Hypothalamus (tissue), 51 donors: Measurements from ENCODE around the gene STBD1.
"Not testable (repeated sequence)": the region's sequence is repeated elsewhere in the genome, so short reads cannot be mapped to it uniquely, and the experiment has no call there.

Experiments
- DNase-seq, 51 donors: peaks; one replicate each; lab custom pipeline; 2025; lab: John Stamatoyannopoulos, UW

Gene STBD1

DNA sequence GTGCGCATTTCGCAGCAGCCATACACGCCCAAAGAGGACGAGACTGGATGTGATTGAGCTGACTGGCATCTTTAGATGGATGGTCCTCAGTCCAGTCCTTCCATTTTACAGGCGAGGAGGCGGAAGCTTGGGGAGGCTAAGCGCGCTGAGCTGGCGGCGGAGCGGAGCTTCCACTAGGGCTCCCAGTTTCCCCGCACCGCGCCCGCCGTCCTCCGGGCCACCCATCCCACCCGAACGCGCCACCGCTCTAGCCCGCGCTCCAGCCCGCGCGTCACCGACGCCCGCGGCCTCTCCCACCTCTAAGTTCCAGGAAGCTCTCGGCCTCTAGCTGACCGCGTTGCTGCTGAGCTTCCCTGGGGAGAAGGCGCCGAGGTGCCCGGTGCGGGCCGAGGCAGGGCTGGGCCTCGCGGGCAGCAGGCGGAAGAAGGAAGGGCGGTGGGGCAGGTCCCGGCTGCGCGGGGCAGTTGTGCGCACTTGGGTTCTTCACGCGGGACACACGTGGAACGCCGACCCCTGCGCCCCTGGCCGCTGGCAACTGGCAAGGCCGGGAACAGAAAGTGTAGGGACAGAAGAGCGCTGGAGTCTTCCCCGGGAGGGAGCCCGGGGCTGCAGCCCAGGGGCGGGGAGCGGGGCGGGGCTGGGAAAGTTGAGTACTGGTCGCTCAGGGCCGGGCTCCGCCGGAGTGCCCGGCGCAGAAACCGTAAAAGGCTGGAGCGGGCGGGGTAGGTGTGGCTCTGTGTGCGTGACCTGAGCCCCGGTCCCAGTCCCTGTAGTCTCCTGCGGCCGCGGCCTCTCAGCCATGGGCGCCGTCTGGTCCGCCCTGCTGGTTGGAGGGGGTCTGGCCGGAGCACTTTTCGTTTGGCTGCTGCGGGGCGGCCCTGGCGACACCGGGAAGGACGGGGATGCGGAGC lies at the start of gene STBD1:
STBD1 (plus strand) TSS at position 763 of the 911 bp plus-strand sequence; CDS start at position 800, 37 bp downstream.
- peak in 38 of 51 donors; percentile 6 to 78 (median 32) for DNase-seq

DNA sequence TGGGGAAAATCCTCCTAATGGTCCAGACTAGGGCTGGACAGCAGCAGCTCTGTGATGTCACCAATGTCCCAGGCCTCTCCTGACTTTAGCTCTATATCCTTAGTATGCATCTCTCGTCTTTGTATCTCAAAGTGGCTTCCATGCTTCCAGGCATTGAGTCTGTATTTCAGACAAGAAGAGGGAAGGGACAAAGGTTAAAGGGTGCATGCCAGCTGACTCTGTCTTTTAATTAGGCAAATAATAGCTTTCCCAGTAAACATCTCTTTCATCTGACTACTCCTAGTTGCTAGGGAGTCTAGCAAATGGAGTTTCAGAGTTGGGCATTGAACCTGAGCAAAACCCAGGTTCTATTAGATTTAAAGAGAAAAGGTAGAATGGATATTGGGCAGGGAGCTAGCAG lies 49.6 kb upstream of the STBD1 start:
- no peak for DNase-seq

DNA sequence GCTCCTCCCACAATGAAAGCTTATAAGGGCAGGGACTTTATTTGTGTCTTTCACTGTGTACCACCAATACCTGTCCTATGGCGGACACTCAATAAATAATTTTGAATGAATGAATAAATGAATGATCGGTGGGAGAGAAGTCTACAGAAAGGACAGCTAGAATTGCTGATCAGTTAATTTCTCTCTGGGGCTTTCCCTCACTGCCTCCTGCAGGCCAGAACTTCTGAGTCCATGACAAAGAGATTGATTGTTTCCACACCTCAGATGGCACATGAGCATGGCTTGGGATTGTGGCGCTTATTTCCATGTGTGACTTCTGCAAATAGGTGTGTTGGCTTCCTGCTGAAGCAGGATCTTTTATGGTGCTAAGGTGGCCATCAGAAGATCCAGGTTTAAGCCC lies 48.7 kb upstream of the STBD1 start:
- DNase-seq, result peak in 4 of 51 donors; percentile 5 to 17 (median 8)

DNA sequence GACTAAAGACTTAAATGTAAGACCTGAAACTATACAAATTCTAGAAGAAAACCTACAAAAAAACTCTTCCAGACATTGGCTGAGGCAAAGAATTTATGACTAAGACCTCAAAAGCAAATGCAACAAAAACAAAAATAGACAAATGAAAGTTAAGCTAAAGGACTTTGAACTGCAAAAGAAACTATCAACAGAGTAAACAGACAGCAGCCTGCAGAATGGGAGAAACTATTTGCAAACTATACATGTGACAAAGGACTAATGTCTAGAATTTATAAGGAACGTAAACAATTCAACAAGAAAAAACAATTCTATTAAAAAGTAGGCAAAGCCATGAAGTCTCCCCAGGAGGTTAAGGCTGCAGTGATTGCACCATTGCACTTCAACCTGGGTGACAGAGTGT lies 46.0 kb upstream of the STBD1 start:
- no peak for DNase-seq

DNA sequence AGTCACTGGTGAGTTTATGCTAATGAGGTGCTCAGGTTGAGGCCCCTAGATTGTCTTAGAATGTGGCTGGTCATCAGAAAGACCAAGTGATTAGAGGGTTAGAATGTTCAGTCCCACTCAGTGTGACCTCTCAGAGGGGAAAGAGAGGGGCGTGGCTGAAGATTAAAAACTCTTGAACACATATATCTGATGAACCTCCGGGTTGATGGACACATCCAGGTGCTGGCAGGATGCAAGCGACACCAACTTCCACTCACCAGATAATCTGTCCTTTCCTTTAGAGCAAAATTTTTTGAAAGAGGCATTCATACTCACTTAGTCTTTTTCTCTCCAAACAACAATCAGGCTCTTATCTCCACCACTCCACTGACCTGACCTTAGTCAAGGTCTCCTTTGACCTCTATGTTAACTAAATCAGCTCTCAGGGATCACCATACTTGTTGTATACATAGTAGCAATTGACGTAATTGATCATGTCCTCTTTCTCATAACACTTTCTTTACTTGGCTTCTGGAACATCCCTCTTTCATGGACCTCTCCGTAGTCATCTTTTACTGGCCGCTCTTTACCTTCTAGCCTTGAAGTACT lies 40.8 kb upstream of the STBD1 start:
- DNase-seq, result no peak

DNA sequence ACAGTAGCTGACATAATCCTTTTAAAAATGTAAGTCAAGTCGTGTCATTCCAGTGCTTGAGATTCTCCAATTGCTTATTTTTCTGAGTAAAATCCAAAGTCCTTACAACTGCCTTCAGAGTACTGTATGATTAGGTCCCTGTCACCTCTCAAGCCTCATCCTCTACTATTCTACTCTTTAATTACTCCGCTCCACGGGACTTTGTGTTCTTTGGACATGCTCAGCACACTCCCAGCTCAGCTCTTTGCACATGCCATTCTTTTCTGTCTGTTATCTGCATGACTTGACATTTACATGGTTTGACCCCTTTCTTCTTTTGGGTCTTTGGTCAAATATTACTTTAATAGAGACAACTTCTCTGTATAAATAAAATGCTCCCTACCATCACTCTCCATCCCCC lies 39.9 kb upstream of the STBD1 start:
- no peak for DNase-seq

DNA sequence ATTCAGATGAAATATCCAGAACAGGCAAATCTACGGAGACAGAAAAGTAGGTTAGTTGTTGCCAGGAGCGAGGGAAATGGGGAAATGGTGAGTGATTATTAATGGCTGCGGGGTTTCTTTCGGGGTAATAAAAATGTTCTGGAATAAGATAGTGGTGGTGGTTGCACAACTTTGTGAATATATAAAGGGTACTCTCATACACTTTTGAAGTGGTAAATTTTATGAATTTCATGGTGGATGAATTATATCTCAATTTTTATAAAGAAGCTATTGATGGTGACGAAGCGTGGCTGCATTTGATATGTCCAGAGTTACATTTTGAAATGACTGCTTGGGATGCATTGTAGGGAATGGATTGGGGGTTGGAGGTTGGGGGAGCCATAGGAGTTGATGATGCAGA lies 38.7 kb upstream of the STBD1 start:
- DNase-seq, result no peak

DNA sequence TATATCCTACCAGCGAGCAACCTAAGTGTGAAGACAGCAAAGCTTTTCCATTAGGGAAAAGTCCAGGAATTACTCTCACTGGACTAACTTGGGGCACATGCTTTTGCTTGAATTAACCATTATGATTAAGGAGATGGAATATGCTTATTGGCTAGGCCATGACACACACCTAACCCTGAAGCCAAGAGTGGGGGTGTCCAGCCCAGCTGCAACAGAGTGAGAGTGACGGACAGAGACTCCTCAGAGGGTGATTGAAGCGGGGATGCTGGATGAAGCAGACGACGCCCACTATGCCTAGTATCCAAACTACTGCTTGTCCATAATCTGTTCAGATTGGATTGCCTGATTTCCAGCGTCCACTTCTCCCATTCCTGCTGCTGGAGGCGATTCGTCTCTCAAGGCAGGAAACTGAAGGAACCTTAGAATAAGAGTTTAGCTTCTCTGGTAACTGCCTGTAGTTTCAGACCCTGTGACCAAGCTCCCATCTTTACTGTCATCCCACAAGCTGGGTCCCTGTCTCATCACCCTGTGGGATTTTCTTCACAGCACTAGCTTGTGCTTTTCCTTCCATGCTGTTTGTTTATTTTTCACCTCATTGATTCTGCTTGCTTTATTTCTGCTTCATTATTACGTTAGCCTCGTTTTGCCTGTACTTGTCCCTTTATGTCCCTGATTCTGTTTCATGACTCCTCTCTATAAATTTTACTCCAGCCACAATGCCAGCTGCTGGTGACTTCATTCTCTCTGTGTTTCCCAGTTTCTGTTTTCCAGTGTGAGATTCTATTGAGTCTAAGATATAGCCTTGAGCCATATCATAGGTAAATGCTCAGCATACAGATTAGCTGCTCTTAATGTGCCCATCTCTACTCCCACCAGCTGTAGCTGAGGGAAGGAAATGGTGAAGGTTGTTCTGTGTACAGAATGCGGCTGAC lies 36.0 kb upstream of the STBD1 start:
- DNase-seq, result no peak

DNA sequence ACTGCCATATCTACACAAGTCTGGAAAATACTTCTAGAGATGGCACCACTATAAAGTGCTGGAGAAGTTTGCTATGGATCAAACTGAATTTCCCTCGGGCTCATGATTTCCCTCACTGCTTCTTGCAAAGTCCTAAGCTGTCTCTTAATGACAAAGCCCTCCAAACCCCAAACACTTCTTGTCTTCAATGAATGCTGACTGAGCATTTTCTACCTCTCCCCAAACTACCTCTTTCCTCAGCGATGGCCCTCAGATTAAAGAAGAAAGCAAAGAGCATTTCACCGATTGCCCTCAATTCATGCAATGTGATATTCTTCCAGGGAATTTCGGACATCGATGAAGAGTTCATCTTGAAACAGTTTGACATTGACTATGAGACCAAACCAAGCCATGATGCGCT lies 35.3 kb upstream of the STBD1 start:
- DNase-seq, result no peak

DNA sequence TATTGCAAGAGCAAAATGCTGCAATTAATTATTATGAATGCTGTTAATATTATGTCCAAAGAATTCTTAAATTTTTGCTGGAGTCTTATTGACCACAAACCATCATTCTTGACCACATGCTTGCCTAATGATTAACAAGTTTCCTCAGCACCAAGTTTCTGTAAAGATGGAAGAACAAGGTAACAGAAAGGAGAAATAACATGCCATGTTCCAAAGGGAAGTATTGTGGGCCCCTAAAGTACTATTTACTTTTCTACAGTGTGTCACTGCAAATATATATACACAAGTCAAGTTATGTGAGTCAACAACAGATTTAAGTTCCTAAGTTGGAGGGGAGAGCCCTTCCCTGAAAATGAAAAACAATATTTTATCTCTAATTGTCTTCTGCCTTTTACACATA lies 34.5 kb upstream of the STBD1 start:
- no peak for DNase-seq

DNA sequence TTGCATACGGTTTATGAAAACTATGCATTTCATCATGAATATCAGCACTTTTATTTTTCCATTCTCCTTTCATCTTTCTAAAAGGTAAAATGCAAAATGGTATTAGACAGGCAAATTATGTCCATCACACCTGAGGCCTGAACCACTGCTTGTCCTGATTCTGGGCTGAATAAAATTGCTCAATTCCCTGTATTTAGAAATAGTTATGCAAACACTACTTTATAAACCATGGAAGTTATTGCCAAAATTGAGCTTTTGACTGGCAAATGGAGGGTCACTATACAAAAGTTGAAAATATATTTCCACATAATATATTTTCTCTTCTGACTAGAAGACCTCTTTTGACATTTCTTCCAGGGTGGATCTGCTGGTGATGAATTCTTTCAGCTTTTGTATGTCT lies 34.0 kb upstream of the STBD1 start:
- no peak for DNase-seq

DNA sequence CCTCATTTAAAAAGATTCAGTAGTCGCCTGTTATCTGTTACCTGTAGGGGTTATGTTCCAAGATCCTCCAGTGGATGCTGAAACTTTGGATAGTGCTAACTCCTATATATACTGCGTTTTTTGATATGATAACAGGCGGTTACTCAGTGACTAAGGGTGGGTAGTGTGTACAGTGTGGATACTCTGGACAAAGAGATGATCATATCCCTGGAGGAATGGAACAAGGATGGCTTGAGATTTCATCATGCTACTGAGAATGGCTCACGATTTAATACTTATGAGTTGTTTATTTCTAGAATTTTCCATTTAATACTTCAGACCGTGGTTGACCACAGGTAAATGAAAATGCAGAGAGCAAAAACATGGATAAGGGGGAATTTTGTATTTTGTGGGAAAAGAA lies 33.5 kb upstream of the STBD1 start:
- DNase-seq, result no peak

DNA sequence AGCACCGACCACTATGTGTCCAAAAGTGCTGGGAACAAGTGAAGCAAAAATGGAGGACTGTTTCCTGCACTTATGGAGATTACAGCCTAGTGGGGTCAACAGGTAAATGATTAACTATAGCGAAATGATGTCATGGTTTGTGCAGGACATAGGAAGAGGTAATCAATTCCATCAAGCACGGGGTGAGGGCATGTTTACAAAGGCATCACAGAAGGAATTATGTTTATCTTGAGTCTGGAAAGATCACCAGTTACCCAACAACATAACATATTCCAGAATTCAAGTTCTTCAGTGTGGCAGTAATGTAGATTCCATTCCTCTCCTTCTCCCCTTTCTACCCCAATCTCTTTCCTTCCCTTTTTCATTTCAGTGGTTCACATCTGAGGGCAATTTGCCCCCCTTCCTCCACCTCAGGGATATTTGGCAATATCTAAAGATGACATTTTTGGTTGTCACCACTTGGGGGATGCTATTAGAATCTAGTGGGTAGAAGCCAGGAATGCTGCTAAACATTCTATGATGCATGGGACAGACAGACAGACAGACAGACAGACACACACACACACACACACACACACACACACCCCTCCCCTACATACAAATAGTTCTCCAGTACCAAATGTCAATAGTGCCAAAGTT lies 30.9 kb upstream of the STBD1 start:
- no peak for DNase-seq

DNA sequence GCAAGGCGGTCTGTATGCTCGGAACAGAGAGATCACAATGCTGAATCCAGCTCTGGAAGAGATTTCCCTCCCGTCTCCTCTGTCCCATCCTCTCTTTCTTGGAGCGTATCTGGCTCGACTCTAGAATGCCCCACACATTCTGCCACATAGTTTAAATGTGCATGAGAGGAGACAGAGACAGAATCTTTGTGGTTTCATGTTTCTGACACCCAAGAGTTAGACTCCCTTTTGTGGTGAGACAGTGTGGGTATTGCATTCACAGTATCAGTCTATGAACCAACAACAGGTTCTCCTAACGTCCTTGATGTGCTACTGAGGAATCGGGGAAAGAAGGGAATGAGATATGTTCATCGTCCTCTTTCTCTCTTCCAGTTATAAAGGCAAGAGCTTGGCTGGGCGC lies 29.7 kb upstream of the STBD1 start:
- no peak for DNase-seq

DNA sequence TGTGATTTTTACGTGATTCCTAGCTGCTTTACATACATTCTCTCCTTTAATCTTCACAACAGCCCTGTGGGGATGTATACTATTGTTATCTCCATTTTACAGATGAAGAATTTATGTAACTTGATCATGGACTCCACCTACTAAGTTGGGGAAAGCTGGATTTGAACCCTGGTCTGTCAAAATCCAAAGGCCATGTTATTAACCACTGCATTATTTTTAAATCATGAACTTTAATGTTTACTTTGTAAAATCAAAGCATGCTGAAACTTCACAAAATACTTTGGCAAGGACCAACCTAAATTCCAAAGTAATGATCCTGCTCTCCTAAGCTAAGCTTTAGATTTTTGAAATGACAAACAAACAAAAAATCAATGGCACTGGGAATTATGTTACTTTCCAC lies 28.9 kb upstream of the STBD1 start:
- no peak for DNase-seq

DNA sequence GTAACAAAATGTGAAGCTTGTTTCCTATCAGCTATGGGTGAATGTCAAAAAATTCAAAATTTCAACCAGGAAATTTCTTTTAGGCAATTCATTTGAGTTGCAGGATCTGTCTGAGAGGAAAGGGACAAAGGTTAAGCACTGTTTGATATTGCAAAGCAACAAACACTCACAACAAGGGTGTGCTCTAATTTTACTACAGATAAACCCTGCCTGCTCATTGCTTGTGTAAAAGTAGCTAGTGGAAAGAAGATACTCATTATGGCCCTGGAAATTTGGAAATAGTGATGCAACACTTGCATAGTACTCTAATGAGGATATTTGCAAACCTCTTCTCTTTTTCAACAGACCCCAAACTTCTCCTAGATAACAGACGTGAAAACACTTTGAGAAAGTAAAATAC lies 27.9 kb upstream of the STBD1 start:
- no peak for DNase-seq

DNA sequence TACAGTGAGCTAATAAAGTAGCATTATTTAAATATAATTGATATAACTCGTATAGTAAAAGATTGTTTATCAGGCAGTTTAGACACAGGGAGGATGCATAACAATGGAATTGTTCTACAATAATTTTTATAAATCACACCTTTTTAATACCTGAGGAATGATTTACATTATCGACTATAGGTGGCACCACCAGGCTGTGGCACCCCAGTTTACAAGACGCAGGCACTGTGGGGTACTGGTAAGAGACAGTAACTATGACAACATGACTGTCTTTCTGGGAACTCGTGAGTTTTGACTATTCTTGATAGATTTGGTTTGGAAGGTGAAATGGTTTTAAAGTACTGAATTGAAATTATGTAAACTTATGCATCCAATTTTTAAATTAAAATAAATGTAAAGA lies 27.1 kb upstream of the STBD1 start:
- no peak for DNase-seq

DNA sequence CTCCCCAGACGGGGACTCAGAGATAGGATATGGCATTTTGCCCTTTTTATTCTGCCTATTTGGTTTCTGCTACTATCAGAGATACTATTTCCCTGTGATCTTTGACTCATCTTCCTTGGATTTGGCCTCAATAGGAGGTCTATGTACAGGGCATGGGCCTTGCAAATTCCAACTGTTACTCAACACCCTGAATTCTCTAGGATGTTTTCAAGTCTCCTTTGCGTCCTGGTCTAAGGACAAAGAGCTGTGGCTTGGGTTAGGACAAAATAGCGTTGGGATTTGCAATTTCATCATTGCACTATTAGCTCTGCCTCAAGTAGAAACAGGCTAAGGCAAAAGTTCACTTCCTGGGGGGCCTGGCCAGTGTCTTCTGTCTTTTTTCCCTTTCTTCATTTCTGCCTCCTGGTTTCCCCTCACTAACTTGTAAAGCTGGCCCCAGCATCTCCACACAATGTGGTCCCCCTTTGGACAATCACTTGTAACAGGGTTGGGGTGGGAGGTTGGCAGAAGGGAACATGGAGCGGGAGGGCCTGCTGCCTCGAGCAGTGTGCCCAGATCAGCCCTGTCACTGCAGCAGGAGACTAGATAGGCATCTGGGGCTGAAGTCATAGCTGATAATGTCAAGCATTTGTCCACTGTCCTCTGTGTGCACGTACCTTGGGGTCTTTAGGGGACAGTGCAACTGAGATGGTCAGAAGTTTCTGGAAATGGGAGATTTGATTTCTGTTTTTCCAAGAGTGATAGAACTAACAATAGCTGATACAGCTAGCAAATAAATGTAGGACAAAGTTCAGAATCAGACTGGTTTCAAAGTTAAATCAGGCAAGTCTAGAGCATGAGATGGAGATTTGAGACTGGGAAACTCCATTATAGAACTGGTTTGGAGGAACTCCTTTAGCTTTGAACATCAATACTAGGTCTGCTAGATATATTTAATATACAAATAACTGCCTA lies 25.8 kb upstream of the STBD1 start:
- no peak for DNase-seq

DNA sequence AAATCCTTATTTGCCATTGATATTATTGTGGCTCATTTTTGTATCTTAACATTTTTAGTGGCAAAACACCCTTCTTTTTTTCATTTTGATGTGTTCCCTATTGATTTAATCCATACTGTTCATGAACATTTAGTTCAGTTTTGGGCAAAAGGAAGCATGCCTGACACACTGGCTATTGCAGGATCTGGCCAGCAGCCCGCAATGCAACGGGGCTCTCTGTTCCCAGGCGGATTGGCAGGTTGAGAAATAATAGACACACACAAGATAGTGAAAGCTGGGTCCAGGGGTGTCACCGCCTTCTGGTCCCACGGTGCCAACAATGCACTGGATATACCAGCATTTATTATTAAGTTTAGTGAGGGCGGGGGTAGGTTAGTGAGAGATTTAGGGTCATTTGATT lies 24.9 kb upstream of the STBD1 start:
- DNase-seq, result not testable (repeated sequence)
